IMR-90 (cell line): ENCODE measurements around the gene STAM2. TPM values are rescaled to one million over a fixed set of nuclear protein-coding genes. Genes with fewer than 3 reads are reported as not detected.

Source experiments
- ATAC-seq: fragments of 200-7000 bp; cut with Tn5 transposase; 2 replicates; pipeline ENCODE4 v1.9.1; 2020; ENCODE audit warnings: low read depth, mild to moderate bottlenecking, moderate library complexity
- BruUV-seq: library from RNA; stranded (reverse); fragments of 400-500 nt; replicated peaks from 2 replicates; lab custom pipeline; 2021; lab: Mats Ljungman, UMichigan
- CTCF ChIA-PET: fragments of 300-600 bp; formaldehyde crosslinking; extraction: SDS; loops from one replicate; lab custom pipeline; 2021; ENCODE audit warnings: antibody characterized with exemption; lab: Yijun Ruan, JAX
- POLR2A ChIA-PET: fragments of 300-600 bp; sonication (Branson Sonifier 250); formaldehyde crosslinking; loops from one replicate; lab custom pipeline; 2022; ENCODE audit warnings: antibody characterized with exemption; ENCODE audit not compliant: unreplicated experiment; lab: Charles Lee
- DNase-seq: peaks from one replicate; pipeline ENCODE4 v3.0.0; 2013
- H2AFZ ChIP-seq: replicated peaks from 2 replicates; pipeline ENCODE3; 2013; ENCODE audit warnings: low read length, mild to moderate bottlenecking; ENCODE audit not compliant: poor library complexity
- H2AK5ac ChIP-seq: 2 replicates; pipeline ENCODE4 v1.6.1; 2013; ENCODE audit warnings: low read depth, low read length, inconsistent platforms
- H2AK9ac ChIP-seq: replicated peaks from 2 replicates; pipeline ENCODE3; 2013; ENCODE audit warnings: mild to moderate bottlenecking, low read depth, low read length, moderate library complexity; ENCODE audit not compliant: poor library complexity
- H2BK120ac ChIP-seq: 2 replicates; pipeline ENCODE4 v1.6.1; 2013; ENCODE audit warnings: low read depth, low read length, inconsistent platforms
- H2BK15ac ChIP-seq: 3 replicates; pipeline ENCODE4 v1.6.1; 2013; ENCODE audit warnings: low read depth, low read length, inconsistent platforms
- H2BK20ac ChIP-seq: 2 replicates; pipeline ENCODE4 v1.6.1; 2013; ENCODE audit warnings: low read depth, mild to moderate bottlenecking, inconsistent platforms, low read length, moderate library complexity
- H2BK5ac ChIP-seq: 2 replicates; pipeline ENCODE4 v1.6.1; 2013; ENCODE audit warnings: mild to moderate bottlenecking, low read depth, low read length, inconsistent platforms; ENCODE audit not compliant: poor library complexity, severe bottlenecking
- H3K14ac ChIP-seq: replicated peaks from 2 replicates; pipeline ENCODE4 v1.6.1; 2013; ENCODE audit warnings: low read depth, low read length, inconsistent platforms
- H3K18ac ChIP-seq: 2 replicates; pipeline ENCODE4 v1.6.1; 2013; ENCODE audit warnings: low read depth, low read length, control low read depth
- H3K23ac ChIP-seq: 2 replicates; pipeline ENCODE4 v1.6.1; 2013; ENCODE audit warnings: low read depth, low read length, inconsistent platforms
- H3K27ac ChIP-seq: 2 replicates; pipeline ENCODE4 v1.5.1; 2013; ENCODE audit warnings: mild to moderate bottlenecking, control low read depth, low read length; ENCODE audit not compliant: insufficient read depth
- H3K27me3 ChIP-seq: 2 replicates; pipeline ENCODE4 v1.6.1; 2013; ENCODE audit warnings: low read length; ENCODE audit not compliant: control insufficient read depth, insufficient read depth
- H3K36me3 ChIP-seq: 2 replicates; pipeline ENCODE4 v1.6.1; 2013; ENCODE audit warnings: low read length, mixed read lengths; ENCODE audit not compliant: control insufficient read depth, insufficient read depth
- H3K4ac ChIP-seq: 2 replicates; pipeline ENCODE4 v1.6.1; 2013; ENCODE audit warnings: low read depth, low read length, inconsistent platforms
- H3K4me1 ChIP-seq: 2 replicates; pipeline ENCODE4 v1.6.1; 2013; ENCODE audit warnings: low read length, mixed read lengths; ENCODE audit not compliant: control insufficient read depth, insufficient read depth
- H3K4me2 ChIP-seq: 2 replicates; pipeline ENCODE4 v1.6.1; 2013; ENCODE audit warnings: low read depth, mild to moderate bottlenecking, control low read depth, low read length, moderate library complexity
- H3K4me3 ChIP-seq: 2 replicates; pipeline ENCODE4 v1.5.1; 2013; ENCODE audit warnings: low read depth, mild to moderate bottlenecking, control low read depth, low read length, moderate library complexity; ENCODE audit not compliant: insufficient read depth
- H3K56ac ChIP-seq: 2 replicates; pipeline ENCODE4 v1.6.1; 2013; ENCODE audit warnings: low read length, inconsistent platforms; ENCODE audit not compliant: insufficient read depth; ENCODE audit errors: extremely low read depth
- H3K79me1 ChIP-seq, 2 experiments: 2 replicates each; pipeline ENCODE4 v1.6.1; 2013; ENCODE audit warnings: low read length in 2 of 2, inconsistent platforms in 1 of 2, low read depth in 1 of 2
- H3K9ac ChIP-seq: 2 replicates; pipeline ENCODE4 v1.6.1; 2013; ENCODE audit warnings: low read depth, low read length, control low read depth
- H3K9me1 ChIP-seq: 2 replicates; pipeline ENCODE4 v1.6.1; 2013; ENCODE audit warnings: low read length, inconsistent platforms; ENCODE audit not compliant: insufficient read depth
- H3K9me3 ChIP-seq: 2 replicates; pipeline ENCODE4 v1.6.1; 2013; ENCODE audit warnings: low read length; ENCODE audit not compliant: control insufficient read depth, insufficient read depth
- H4K20me1 ChIP-seq: 2 replicates; pipeline ENCODE4 v1.6.1; 2013; ENCODE audit warnings: low read length, inconsistent platforms; ENCODE audit not compliant: insufficient read depth
- H4K5ac ChIP-seq: 2 replicates; pipeline ENCODE4 v1.6.1; 2013; ENCODE audit warnings: mild to moderate bottlenecking, low read depth, low read length, control low read depth
- H4K8ac ChIP-seq, 2 experiments: 2 replicates each; pipeline ENCODE4 v1.6.1; 2013; ENCODE audit warnings: low read depth in 2 of 2, low read length in 2 of 2, control low read depth in 1 of 2, inconsistent platforms in 1 of 2
- H4K91ac ChIP-seq: 2 replicates; pipeline ENCODE4 v1.6.1; 2013; ENCODE audit warnings: low read depth, low read length, inconsistent platforms; ENCODE audit not compliant: insufficient read depth
- CEBPB ChIP-seq: IDR thresholded peaks from 2 replicates; pipeline ENCODE4 v1.6.1; 2012; ENCODE audit warnings: low read depth, low read length, improper control_type of control experiment
- ELK1 ChIP-seq: fragments of 150-350 bp; IDR thresholded peaks from 2 replicates; pipeline ENCODE4 v1.6.1; 2016; ENCODE audit warnings: low read depth, mild to moderate bottlenecking, low read length, moderate library complexity, borderline replicate concordance
- MAFK ChIP-seq: IDR thresholded peaks from 2 replicates; pipeline ENCODE4 v1.6.1; 2012; ENCODE audit warnings: low read depth, low read length, improper control_type of control experiment
- MXI1 ChIP-seq: IDR thresholded peaks from 2 replicates; pipeline ENCODE4 v1.6.1; 2012; ENCODE audit warnings: low read depth, mild to moderate bottlenecking, low read length, moderate library complexity, borderline replicate concordance
- NFE2L2 ChIP-seq: fragments of 150-350 bp; IDR thresholded peaks from 2 replicates; pipeline ENCODE4 v1.6.1; 2016; ENCODE audit warnings: low read depth, mild to moderate bottlenecking, low read length
- POLR2A ChIP-seq: IDR thresholded peaks from 2 replicates; pipeline ENCODE4 v1.6.1; 2012; ENCODE audit warnings: mild to moderate bottlenecking, low read depth, low read length
- RCOR1 ChIP-seq: IDR thresholded peaks from 2 replicates; pipeline ENCODE4 v1.6.1; 2012; ENCODE audit warnings: mild to moderate bottlenecking, low read length, improper control_type of control experiment; ENCODE audit not compliant: insufficient replicate concordance
- WGBS, 2 experiments: methylation state at CpG; one replicate each; pipeline versions ENCODE4 v1.1.5 to v1.1.7; 2013; ENCODE audit warnings: missing lambda C conversion rate in 2 of 2; ENCODE audit not compliant: insufficient read length in 1 of 2; ENCODE audit errors: extremely low coverage in 2 of 2; 5-methylcytosine and 5-hydroxymethylcytosine counted together
- dilution Hi-C: fragments of 300-500 bp; cut with HindIII; formaldehyde crosslinking; loops from one replicate; pipeline ENCODE4 v1.14.3; 2018; ENCODE audit warnings: low sequenced_read_pairs; ENCODE audit not compliant: unreplicated experiment
- in situ Hi-C: fragments of 300-500 bp; cut with MboI; formaldehyde crosslinking; loops from 3 replicates; pipeline ENCODE4 v1.14.3; 2019; ENCODE audit warnings: low sequenced_read_pairs, inconsistent platforms, mixed read lengths
- intact Hi-C: fragments of 100-400 bp; cut with micrococcal nuclease; formaldehyde crosslinking; loops from 2 replicates; pipeline ENCODE4 v1.10.0; 2022
- polyA plus RNA-seq, 3 experiments: library from polyadenylated mRNA; depleted of rRNA; stranded (reverse); fragments of >200 nt; gene quantifications; 2 replicates each; pipeline ENCODE4 v1.2.3, GENCODE V29; 2012; ENCODE audit warnings: low replicate concordance in 1 of 3
- total RNA-seq: library from RNA; depleted of rRNA; stranded (reverse); fragments of >200 nt; gene quantifications from 2 replicates; pipeline ENCODE4 v1.2.3, GENCODE V29; 2012
- TF ChIP-seq, protein P1 (sequence below): conservative IDR thresholded peaks from 2 replicates; pipeline ENCODE4 v1.5.1; 2012; ENCODE audit warnings: mild to moderate bottlenecking, low read depth, low read length, improper control_type of control experiment

STAM2 gene
- total and polyA plus RNA-seq, 2 of the 4 experiments (the other 2 are of a cell fraction): 12.5 to 29.2 TPM

DNA sequence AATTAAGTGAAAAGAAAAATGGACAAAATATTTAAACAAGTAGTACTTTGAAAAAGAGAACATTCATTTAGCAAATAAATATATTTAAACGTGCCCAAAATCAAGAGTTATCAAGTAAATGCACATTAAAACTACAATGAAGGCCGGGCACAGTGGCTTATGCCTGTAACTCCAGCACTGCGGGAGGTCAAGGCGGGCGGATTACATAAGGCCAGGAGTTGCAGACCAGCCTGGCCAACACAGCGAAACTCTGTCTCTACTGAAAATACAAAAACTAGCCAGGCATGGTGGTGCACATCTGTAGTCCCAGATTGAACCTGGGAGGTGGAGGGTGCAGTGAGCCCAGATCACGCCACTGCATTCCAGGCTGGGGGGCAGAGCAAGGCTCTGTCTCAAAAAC is 9.8 kb downstream of the STAM2 start:
- in situ Hi-C loops: loop anchor here (10.0 kb wide), 1 partner anchor 121 kb away; no protein-coding TSS in a partner anchor
- H2AK5ac ChIP-seq: peak overlapping the region; percentile 50; the same call in 1 of the 2 replicates
- no peak overlapping the region; the same call in 1 of the 2 replicates for H3K4me2 ChIP-seq
- DNase-seq: no peak
- no peak overlapping the region for H3K14ac ChIP-seq
- no peaks in the 10 kb centered on the region for H3K36me3 ChIP-seq
- H4K5ac ChIP-seq: no peak overlapping the region
- no peak overlapping the region for H3K4me3 ChIP-seq
- 0 out of 2 replicates have a peak overlapping the region, but pooled peaks have one; percentile 29 for H2BK20ac ChIP-seq
- peaks cover 36% of the 10 kb centered on the region for H4K20me1 ChIP-seq
- H2BK15ac ChIP-seq: no peak overlapping the region
- no peaks in the 10 kb centered on the region for H3K9me3 ChIP-seq
- H3K4me1 ChIP-seq: peaks cover 8% of the 10 kb centered on the region
- no peak overlapping the region for H2BK5ac ChIP-seq
- no peaks in the 10 kb centered on the region for H3K27me3 ChIP-seq
- H4K91ac ChIP-seq: no peak overlapping the region
- peaks cover 4% of the 10 kb centered on the region for H3K9me1 ChIP-seq
- no peak overlapping the region for H2AFZ ChIP-seq
- no peak overlapping the region for H2AK9ac ChIP-seq
- 100% methylated on average over 1 of the region's 7 CpGs; no CpG with 5 or more reads in 1 of the 2 experiments for WGBS, 2 experiments
- BruUV-seq: no TSS peak
- H3K56ac ChIP-seq: no peak overlapping the region
- no peak for ATAC-seq
- H2BK120ac ChIP-seq: 0 out of 2 replicates have a peak overlapping the region, but pooled peaks have one; percentile 15
- peak overlapping the region; percentile 37; the same call in 1 of the 2 replicates for H3K27ac ChIP-seq
- TF ChIP-seq CEBPB (no peak), ELK1 (no peak), MXI1 (no peak), POLR2A (no peak), RCOR1 (no peak), NFE2L2 (no peak), MAFK (no peak)
- TF ChIP-seq, protein P1, sequence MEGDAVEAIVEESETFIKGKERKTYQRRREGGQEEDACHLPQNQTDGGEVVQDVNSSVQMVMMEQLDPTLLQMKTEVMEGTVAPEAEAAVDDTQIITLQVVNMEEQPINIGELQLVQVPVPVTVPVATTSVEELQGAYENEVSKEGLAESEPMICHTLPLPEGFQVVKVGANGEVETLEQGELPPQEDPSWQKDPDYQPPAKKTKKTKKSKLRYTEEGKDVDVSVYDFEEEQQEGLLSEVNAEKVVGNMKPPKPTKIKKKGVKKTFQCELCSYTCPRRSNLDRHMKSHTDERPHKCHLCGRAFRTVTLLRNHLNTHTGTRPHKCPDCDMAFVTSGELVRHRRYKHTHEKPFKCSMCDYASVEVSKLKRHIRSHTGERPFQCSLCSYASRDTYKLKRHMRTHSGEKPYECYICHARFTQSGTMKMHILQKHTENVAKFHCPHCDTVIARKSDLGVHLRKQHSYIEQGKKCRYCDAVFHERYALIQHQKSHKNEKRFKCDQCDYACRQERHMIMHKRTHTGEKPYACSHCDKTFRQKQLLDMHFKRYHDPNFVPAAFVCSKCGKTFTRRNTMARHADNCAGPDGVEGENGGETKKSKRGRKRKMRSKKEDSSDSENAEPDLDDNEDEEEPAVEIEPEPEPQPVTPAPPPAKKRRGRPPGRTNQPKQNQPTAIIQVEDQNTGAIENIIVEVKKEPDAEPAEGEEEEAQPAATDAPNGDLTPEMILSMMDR: no peak
- H3K79me1 ChIP-seq: peaks cover 23 to 58% of the 10 kb centered on the region in 2 experiments
- H4K8ac ChIP-seq: no peak overlapping the region
- ChIA-PET CTCF (interaction anchor here (2.3 kb wide), 1 partner anchor 140 kb away, joined by 7 read pairs; no protein-coding TSS in a partner anchor), POLR2A (no interaction called here)
- no peak overlapping the region for H3K9ac ChIP-seq
- H3K18ac ChIP-seq: no peak overlapping the region
- no peak overlapping the region for H3K4ac ChIP-seq
- H3K23ac ChIP-seq: no peak overlapping the region; the same call in 1 of the 2 replicates
- dilution Hi-C loops: no loop called here
- intact Hi-C loops: loop anchor here (2.0 kb wide), 1 partner anchor 129 kb away; no protein-coding TSS in a partner anchor
